GM12891 (cell line): ENCODE measurements around the gene FBXO17.
A peak's percentile ranks its signal among the peaks of the same experiment; 100 is the strongest.

ENCODE experiments used
- DNase-seq: peaks from one replicate; pipeline ENCODE4 v3.0.0; 2011; ENCODE audit warnings: low spot score; ENCODE audit not compliant: insufficient read length
- FAIRE-seq: peaks from 2 replicates; lab custom pipeline; 2011; peaks lifted over from hg19 to GRCh38; lab: Jason Lieb, UNC
- PAX5 ChIP-seq: IDR thresholded peaks from 2 replicates; pipeline ENCODE4 v1.6.1; 2011; ENCODE audit warnings: low read length, moderate library complexity, mild to moderate bottlenecking; ENCODE audit not compliant: insufficient read depth, severe bottlenecking
- POLR2A ChIP-seq: IDR thresholded peaks from 2 replicates; pipeline ENCODE4 v1.6.1; 2011; ENCODE audit warnings: low read depth, low read length, control low read depth
- POLR2AphosphoS5 ChIP-seq: IDR thresholded peaks from 2 replicates; pipeline ENCODE4 v1.6.1; 2011; ENCODE audit warnings: low read depth, low read length, control low read depth
- POU2F2 ChIP-seq: IDR thresholded peaks from 2 replicates; pipeline ENCODE4 v1.6.1; 2011; ENCODE audit warnings: low read depth, mild to moderate bottlenecking, control low read depth, low read length, moderate library complexity
- SPI1 ChIP-seq: IDR thresholded peaks from 2 replicates; pipeline ENCODE4 v1.6.1; 2011; ENCODE audit warnings: low read depth, low read length, control low read depth
- TAF1 ChIP-seq: IDR thresholded peaks from 2 replicates; pipeline ENCODE4 v1.6.1; 2011; ENCODE audit warnings: low read depth, low read length, control low read depth

Gene FBXO17

GRCh38 chr19:38959618-38960017, 15.9 kb downstream of the FBXO17 start:
- DNase-seq (no peak), FAIRE-seq (no peak)
- TF ChIP-seq POLR2A (no peak), POU2F2 (no peak), POLR2AphosphoS5 (no peak), TAF1 (no peak), SPI1 (no peak), PAX5 (no peak)

GRCh38 chr19:38958301-38958700, 17.2 kb downstream of the FBXO17 start:
- DNase-seq (no peak), FAIRE-seq (no peak)
- TF ChIP-seq POLR2AphosphoS5 (no peak), PAX5 (no peak), POU2F2 (no peak), POLR2A (no peak), TAF1 (no peak), SPI1 (no peak)

DNA sequence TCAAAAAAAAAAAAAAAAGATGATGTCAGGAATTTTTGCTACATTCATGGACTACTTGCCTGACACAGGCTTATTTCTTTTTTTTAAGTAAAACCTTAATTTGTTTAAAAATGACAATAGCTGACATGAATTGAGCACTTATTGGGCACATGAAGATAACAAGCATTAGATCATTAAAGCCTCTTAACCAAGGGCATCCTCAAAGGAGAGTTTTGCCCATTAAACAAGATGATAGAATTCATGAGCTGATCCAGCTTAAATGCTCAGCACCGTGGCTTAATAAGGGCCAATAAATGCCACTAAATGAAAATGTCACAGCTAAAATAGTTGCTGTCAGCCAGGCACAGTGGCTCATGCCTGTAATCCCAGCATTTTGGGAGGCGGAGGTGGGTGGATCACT, 19.3 kb downstream of the FBXO17 start:
- TF ChIP-seq PAX5: no peak
- TF ChIP-seq TAF1: no peak
- no peak for TF ChIP-seq POLR2A
- no peak for TF ChIP-seq POLR2AphosphoS5
- TF ChIP-seq SPI1: no peak
- TF ChIP-seq POU2F2: no peak
- no peak for FAIRE-seq
- no peak for DNase-seq

- DNase-seq: no peak
- no peak for FAIRE-seq
- TF ChIP-seq TAF1 (no peak), POLR2A (no peak)
Observed at GRCh38 chr19:38953677-38954076, 21.9 kb downstream of the FBXO17 start.

GRCh38 chr19:38952395-38953165, 23.0 kb downstream of the FBXO17 start:
- FAIRE-seq: peak; percentile 40
- TF ChIP-seq POU2F2 (no peak), SPI1 (no peak), POLR2AphosphoS5 (no peak), POLR2A (no peak), TAF1 (no peak), PAX5 (no peak)
- peak; percentile 49 for DNase-seq

DNA sequence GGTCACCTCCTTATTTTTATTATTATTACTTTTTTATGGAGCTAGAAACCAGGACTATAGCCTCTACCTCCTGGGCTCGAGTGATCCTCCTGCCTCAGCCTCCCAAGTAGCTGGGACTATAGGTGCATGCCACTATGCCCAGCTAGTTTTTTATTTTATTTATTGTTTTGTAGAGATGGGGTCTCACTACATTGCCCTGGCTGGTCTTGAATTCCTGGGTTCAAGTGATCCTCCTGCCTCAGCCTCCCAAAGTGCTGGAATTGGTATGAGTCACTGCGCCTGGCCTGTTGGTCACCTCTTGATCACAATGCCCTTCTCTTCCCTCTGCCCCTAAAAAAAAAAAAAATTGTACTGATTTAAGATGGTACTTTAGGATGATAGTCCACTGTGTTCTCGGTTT, 24.4 kb downstream of the FBXO17 start:
- TF ChIP-seq TAF1 (no peak), POLR2AphosphoS5 (no peak), PAX5 (no peak), POU2F2 (no peak), POLR2A (no peak), SPI1 (no peak)
- FAIRE-seq (no peak), DNase-seq (no peak)

DNA sequence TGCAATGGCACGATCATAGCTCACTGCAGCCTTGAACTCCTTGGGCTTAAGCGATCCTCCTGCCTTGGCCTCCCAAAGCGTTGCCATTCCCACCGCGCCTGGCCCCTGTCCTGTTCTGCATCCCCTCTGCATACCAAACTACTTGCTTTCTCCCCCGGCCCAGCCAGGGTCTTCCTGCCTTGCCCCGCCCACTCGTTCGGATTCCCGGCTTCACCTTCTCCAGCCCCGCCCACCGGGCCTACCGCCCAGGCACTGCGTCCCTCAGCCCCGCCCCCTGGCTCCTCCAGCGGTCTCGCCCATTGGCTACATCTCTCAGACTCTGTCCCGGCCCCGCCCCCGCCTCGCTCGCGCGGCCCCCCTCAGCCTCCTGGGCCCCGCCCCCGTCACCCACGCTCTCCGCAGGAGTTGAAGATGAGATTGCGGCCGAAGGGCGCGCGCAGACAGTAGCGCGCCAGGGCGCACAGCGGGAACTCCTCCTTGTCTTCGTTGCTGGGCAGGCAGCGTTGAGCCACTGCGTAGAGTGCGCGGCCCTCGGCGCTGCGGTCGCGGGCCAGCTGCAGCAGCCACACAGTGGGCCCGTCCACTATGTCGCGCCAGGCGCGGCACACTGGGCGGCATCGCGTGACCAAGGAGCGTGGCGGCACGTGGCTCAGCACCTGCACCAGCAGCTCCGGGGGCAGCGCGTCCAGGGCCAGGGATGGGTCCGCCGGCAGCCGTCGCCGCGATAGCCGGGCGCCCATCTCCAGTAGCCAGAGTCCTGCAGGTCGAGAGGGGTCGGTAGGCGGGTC, 25.8 kb downstream of the FBXO17 start:
- TF ChIP-seq TAF1 (no peak), POLR2A (no peak), POLR2AphosphoS5 (no peak), POU2F2 (no peak), SPI1 (no peak), PAX5 (no peak)
- FAIRE-seq (peak; percentile 68), DNase-seq (peak; percentile 73)

- no peak for FAIRE-seq
Observed at GRCh38 chr19:38946229-38947010, 29.1 kb downstream of the FBXO17 start.

GRCh38 chr19:38945562-38946228, 29.8 kb downstream of the FBXO17 start:
- DNase-seq: no peak
- TF ChIP-seq POU2F2 (no peak), POLR2AphosphoS5 (no peak), SPI1 (no peak), PAX5 (no peak), POLR2A (no peak), TAF1 (no peak)
- no peak for FAIRE-seq

More at GRCh38 chr19:38946229-38947010, 29.1 kb downstream of the FBXO17 start:
- no peak for DNase-seq
- TF ChIP-seq POU2F2 (no peak), TAF1 (no peak), POLR2A (no peak), SPI1 (no peak), POLR2AphosphoS5 (no peak), PAX5 (no peak)
